Activated CD8-positive, alpha-beta memory T cell treated with anti-CD3 and anti-CD28 coated beads for 1 hour (primary cell): Measurements from ENCODE around the gene AGRN.
"Not testable (repeated sequence)": the region's sequence is repeated elsewhere in the genome, so short reads cannot be mapped to it uniquely, and the experiment has no call there.

Source experiments
- DNase-seq, 2 donors: peaks; one replicate each; pipeline ENCODE4 v3.0.0-alpha.2; 2020; ENCODE audit warnings: low read depth in 1 of 2; ENCODE audit errors: extremely low read depth in 1 of 2

AGRN gene

DNA sequence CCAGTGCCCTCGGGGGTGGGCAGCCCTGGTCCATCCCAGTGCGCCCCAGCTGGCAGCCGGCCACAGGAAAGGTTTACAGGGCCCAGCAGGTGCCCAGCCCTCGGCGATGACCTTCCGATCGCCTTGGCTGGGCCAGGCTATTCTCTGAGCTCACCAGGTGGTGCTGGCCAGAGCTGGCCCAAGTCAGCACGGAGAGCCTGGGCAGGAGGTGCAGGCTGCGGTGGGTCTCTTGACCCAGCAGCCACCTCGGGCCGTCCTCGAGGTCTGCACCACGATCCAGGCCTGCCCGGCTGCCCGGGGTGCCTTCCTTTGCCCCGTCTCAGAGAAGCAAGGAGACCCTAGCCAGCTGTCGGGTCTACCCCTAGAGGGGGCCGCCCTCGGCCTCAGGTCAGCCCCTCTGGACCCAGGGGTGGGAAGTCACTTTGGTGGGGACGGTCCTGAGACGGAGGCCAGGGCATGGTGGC is 38.4 kb upstream of the AGRN start:
- no peak for DNase-seq

DNA sequence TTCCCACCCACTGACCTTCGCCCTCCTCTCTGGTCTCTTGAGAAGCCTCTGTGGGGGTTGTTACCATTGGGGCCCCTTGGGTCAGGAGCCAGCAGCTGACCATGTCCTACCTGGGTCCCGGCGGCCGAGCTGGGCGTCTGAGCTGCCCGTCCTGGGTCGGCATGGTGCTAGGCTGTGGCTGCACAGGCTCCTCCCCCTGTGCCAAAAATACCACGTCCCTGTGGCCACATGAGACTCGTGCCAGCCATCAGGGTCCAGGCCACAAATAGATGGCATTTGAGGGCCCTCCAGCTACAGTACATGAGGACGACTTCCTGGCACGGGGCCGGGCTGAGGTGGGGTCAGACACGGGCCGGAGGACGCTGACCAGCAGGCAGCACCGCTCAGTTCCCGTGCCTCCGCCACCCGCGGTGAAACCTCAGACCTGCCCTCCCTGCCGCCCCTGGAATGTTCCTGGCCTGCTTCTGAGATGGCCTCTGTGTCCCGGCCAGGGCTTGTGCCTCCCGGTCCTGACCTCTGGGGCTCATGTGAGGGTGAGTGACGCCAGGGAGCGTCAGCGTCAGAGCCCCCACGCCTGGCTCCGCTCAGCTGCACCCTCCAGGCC is 37.9 kb upstream of the AGRN start, which contains the start of gene PERM1:
TSS of gene PERM1 (minus strand) at position 139 of the 604 bp plus-strand sequence. CDS start 1,064 bp downstream, outside the sequence.
- DNase-seq, result no peak

DNA sequence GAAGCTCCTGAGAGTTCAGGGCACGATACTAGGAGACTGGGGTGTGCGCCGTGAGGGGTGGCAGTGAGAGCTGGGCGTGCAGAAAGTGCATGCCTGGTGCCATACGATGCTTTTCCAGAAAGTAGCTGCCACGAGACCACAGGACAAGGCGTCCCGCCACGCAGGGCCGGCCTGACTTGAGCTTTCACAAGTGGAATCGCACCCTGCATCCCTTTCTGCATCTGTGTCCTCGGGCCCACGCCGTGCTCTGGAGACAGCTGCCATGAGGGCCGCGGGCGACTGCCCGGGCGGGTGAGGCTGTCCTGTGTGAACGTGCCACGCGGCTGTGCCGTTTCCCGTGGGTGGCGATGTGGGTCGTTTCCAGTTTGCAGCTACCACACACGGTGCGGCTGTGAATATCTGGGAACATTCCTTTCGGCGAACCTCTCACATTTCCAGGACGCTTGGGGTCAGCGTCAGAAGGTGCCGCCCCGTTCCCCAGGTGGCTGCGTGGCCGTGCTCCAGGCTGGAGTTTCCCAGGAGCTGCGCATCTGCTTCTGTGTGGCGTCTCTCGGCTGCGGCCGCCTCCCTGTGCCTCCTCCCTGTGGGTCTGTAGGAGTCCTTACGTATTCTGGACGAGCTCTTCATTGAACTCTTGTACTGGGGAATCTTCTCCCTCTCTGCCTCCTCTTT is 37.0 kb upstream of the AGRN start:
- no peak for DNase-seq

DNA sequence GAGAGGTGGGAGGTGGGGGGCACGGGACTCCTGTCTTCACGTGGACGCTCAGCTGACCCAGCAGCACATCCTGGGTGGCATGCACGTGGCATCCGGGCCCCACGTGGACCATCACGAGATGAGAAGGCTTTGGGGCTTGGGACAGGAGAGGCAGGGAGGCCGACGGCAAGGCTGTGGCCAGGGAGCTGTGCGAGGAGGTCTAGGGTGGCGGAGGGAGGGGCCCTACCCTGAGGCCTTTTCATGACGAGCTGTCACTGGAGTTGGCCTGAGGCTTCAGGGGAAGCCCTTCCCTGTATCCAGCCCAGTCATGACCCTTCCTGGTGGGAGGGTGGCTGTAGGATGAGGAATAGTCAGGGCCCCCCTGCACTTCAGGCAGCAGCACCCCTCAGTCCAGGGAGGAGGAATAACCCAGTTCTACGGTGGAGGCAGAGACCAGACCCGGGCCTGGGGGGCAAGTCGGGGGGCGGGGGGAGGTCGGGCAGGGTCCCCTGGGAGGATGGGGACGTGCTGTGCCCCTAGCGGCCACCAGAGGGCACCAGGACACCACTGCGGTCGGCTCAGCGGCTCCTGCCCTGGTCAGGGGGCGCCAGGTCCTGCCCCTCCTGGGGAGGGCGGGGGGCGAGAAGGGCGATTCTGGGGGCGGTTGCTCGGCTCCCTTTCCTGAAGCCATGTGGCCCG is 36.0 kb upstream of the AGRN start:
- DNase-seq, result peak in 1 of 2 donors; percentile 54

DNA sequence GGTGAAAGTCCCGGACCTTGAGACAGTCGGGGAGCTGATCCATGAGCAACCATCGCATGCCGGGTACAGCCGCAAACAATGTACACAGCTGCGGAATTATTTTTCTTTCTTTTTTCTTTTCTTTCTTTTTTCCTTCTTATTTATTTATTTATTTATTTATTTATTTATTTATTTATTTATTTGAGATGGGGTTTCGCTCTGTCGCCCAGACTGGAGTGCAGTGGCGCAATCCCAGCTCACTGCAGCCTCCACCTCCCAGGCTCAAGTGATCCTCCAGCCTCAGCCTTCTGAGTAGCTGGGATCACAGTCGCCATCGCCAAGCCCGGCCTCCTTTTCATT is 35.5 kb upstream of the AGRN start:
- DNase-seq, result no peak

DNA sequence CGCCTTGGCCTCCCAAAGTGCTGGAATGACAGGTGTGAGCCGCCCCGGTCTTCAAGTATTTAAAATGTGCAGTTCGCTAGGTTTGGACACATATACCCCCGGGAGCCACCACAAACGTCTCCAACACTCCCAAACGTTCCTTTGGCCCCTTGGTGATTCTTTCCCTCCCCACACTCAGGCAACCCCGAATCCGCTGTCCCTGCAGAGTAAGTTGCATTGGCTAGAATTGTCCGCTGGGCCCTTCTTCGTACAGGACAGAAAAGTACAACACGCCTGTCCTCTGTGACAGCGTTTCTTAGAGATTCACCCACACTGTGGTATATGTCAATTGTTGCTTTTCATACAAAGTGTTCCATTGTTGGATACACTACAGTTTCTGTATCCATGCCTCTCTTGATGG is 34.8 kb upstream of the AGRN start:
- no peak for DNase-seq

DNA sequence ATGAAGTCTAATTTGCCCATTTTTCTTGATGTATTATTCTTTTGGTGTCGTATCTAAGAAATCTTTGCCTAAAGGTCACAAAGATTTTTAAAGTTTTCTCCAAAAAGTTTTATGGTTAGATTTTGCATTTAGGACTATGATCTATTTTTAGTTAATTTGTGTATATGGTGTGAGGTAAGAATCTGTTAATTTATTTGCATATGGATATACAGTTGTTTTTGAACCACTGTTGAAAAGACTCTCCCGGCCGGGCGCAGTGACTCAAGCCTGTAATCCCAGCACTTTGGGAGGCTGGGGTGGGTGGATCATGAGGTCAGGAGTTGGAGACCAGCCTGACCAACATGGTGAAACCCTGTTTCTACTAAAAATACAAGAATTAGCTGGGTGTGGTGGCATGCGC is 31.9 kb upstream of the AGRN start:
- DNase-seq, result not testable (repeated sequence)

DNA sequence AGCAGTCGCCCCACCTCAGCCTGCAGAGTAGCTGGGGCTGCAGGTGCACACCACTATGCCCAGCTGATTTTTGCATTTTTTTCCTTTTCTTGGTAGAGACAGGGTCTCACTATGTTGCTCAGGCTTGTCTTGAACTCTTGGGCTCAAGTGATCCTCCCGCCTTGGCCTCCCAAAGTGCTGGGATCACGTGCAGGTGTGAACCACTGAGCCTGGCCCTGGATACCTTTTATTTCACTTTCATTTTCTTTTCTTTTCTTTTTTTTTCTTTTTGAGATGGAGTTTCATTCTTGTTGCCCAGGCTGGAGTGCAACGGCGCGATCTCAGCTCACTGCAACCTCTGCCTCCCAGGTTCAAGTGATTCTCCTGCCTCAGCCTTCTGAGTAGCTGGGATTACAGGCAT is 28.6 kb upstream of the AGRN start:
- DNase-seq, result not testable (repeated sequence)

DNA sequence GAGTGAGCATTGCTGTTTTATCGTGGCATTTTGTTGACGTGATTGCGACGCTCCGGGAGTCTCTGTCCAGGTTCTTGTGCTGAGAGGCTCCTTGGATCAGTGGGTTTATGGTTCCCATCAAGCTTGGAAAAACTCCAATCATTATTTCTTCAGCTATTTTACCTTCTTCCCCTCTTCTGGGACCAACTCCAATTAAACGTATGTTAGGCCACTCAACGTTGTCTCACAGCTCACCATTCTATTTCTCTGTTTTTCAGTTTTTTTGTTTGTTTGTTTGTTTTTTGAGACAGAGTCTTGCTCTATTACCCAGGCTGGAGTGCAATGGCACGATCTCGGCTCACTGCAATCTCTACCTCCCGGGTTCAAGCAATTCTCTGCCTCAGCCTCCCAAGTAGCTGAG is 28.0 kb upstream of the AGRN start:
- DNase-seq, result no peak

DNA sequence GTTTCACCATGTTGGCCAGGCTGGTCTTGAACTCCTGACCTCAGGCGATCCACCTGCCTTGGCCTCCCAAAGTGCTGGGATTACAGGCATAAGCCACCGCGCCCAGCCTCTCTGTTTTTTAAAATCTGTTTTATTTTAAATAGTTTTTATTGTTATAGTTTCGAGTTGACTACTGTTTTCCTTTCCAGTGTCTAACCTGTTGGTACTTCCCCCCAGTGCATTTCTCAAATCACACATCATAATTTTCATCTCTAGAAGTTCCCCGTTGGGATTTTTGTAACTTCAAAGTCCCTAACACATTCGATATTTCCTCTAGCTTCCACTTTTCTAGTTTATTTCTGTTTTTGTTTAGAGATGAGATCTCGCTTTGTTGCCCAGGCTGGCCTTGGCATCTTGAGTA is 27.6 kb upstream of the AGRN start:
- no peak for DNase-seq

DNA sequence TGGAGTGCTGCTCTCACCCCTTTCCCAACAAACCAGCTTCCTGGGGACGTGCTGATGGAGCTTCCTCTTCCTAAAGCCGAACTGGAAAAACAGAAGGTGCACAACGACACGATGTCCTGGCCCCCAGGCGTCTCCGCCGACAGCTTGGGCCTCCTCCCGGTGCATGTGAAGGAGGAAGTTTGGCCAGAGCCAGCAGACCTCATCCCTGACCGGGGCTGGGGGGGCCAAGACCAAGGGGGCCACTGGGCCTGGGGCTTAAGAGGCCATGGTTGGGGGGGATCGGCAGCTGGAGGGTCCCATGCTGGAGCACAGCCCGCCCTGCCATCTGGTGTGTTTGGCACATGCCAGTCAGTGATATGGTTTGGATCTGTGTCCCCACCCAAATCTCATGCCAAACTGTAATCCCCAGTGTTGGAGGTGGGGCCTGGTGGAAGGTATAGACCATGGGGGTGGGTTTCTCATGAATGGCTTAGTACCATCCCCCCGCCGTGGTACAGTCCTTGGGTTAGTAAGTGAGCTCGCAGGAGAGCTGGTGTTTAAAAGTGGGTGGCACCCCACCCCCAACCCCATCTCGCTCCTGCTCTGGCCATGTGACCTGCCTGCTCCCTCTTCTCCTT is 26.4 kb upstream of the AGRN start:
- DNase-seq, result no peak

DNA sequence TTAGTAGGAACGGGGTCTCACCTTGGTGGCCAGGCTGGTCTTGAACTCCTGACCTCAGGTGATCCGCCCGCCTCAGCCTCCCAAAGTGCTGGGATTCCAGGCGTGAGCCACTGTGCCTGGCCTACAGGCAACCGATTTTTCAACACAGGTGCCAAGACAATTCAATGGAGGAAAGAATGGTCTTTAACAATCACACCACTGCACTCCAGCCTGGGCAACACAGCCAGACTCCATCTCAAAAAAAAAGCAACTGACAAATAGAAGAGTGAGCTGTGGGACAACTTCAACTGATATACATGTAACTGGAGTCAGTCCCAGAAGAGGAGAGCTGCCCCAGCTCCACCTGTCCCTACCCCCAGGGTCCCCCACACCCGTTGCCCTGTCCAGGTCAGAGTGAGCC is 25.4 kb upstream of the AGRN start:
- not testable (repeated sequence) for DNase-seq

DNA sequence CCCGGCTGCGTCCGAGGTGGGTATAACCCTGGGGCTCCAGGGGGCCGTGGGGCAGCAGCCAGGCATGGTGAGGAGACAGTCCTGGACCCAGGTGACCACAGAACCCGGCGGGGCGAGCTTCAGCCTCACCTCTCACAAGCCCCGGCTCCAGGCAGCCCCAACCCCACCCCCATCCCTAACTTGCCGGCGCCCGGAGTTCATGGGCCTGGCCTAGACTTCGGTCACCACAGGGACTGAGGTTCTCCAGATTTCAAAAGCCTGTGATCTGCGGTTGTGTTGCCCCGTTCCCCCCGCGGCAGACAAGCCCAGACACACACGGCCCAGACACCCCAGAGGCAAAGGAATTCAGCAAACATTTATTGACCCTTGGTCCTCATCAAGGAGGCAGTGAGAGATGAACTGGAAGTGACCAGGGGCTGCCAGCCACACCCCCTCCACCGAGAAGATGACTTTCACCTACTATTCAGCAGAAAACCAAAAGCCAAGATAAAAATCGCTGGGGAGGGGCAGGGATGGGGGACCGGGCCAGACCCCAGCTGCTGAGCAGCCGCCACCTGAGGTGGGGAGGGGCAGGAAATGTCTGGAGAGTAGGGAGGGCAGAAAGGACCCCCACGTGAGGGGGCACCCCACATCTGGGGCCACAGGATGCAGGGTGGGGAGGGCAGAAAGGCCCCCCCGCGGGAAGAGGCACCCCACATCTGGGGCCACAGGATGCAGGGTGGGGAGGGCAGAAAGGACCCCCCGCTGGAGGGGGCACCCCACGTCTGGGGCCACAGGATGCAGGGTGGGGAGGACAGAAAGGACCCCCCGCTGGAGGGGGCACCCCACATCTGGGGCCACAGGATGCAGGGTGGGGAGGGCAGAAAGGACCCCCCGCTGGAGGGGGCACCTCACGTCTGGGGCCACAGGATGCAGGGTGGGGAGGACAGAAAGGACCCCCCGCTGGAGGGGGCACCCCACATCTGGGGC is 24.0 kb upstream of the AGRN start:
- no peak for DNase-seq

DNA sequence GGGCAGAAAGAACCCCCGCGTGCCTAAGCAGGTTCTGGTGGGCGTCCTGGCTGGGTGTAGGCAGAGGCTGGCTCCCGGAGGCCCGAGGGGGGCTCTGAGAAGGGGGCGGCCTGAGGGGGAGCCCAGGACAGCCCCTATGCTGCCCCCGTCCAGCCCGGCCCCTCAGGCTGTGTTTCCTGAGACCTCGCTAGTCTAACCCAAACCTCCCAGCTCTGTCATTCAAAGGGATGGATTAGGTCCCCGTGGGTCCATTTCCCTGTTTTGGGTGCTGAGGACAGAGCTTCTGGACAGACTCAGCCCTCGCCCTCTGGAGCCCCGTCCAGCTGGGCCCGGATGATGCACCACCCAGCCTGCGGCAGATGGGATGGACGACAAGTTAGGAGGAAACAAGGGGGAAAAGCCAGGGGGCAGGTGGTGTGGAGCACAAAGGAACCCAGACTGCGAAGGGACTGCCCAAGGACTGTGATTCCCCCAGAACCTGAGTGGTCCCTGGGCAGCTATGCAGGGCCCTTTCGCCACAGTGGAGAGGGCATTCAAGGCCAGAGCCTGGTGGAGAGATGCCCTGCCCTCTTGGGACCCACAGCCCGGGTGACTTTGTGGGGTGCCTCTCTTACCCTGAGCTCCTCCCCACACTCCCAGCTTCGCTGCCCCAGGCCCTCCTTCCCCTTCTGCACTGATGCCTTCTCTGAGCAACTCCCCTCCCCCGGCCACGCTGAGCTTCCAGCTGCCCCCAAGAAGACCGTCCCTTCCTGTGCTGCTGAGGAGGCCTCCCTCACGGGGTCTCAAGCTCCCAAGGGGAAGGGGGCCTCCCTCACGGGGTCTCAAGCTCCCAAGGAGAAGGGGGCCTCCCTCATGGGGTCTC is 22.8 kb upstream of the AGRN start:
- DNase-seq, result no peak

DNA sequence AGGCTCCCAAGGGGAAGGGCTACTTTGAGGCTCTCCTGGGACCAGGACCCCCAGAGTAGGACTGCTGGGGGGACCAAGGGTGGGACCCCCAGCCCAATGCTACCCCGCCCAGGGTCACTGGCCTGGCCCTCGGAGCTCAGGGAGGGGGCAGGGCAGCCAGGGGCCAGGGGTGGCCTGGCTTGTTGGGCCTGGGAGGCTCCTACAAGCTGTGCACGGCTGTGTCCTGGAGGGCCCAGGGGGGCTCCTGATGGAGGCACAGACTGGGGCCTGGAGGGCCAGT is 22.3 kb upstream of the AGRN start:
- DNase-seq, result no peak

DNA sequence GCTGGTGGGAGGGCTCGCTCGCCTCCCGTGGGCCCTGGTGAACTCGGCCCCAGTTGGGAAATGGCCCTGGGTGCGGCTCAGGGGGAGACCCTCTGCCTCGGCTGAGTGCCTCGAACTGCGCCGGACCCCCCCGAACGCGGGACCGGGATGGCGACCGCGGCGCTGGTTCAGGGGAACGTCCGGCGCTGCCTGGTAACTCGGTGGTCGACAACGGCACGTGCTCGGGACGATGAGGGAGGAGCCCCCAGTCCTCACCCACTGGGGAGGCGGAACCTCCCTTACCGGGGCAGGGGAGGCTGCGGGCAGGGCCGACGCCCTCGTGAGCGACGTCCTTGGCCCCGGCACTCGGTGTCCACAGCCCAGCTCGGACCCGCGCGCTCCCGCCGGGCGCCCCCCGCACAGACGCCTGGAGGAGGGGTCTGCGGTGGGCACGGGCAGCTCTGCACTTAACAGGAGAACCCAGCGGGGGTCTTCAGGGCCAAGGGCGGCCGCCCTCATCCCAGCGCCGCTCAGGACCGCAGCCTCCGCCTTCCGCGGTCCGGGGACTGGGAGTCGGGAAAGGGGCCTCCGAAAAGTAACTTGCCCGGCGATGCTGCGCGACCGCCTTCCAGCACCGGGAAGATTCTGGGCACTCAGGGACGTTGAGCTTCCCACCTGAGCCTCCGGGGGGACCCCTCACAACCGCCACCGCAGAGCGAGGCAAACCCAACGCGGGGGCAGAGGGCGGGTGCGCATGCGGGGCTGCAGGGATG is 21.8 kb upstream of the AGRN start:
- DNase-seq, result no peak

DNA sequence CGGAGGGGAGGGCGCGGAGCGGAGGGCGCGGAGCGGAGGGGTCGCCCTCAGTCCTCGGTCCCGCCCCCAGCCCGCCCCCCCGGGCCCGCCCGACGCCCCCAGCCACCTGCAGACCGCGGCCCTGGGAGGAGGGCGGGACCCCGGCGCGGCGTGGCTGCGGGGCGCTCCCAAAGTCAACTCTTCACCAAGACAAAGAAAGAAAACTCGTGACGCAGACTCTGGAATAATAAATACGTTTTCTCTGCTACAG is 21.2 kb upstream of the AGRN start:
- DNase-seq, result no peak

DNA sequence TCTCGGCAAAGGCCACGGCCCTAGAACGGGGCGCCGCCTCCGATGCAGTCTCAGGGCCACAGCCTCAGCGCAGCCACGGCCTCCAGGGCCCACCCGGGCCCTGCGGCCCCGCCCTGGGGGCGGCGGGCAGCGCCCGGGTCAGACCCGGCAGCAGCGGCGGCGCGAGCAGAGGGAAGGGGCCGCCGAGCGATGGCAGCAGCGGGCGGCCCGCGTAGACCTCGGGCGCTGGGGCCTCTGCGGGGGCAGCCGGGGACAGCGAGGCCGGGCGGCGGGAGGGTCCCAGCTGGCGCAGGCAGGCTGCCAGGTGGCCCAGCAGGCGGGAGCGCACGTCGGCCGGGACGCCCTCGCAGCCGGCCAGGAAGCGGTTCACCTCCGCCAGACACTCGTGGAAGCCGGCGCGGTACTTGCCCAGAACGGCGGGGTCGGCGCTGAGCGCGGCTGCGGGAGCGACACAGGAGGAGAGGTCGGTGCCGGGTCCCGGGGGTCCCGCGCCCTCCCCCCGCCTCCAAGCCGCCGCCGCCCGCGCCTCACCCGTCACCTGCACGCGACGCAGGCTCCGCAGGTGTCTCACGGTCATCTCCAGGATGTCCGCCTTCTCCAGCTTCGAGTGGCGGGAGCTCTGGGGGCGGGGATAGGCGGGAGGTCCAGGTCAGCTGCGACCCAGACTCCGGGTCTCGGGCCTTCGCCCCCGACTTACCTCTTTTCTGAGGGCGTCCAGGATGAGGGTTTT is 20.8 kb upstream of the AGRN start:
- DNase-seq, result no peak
